ENCODE results near the gene CAVIN2. TPM values are rescaled to one million over a fixed set of nuclear protein-coding genes. Genes with fewer than 3 reads are reported as not detected.

The CAVIN2 gene
- total and polyA plus RNA-seq, 9 of the 15 experiments (the other 6 are each of a cell fraction or from before 2014, with no cell fraction given), result 20.6 to 92.4 (median 69.0) TPM

DNA sequence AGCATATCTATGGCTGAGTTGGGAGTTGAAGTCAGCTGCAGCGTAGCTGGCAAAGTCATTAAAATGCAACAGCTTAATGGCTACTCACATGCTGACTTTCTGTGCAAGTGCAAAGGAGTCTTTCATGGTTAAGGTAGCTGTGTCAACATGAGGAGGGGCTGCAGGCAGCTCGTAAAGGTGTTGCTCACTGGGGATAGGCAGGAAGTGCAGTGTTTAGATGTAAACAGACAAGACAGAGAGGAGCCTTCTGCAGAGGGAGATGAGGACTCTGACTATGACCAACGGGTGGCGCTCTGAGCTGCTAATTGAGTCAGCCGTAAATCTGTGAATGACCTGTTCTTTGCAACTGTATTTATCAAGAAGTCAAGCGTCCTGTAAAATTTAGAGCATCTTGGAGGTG lies 22.3 kb upstream of the CAVIN2 start (continued):
- TF ChIP-seq, protein P1, sequence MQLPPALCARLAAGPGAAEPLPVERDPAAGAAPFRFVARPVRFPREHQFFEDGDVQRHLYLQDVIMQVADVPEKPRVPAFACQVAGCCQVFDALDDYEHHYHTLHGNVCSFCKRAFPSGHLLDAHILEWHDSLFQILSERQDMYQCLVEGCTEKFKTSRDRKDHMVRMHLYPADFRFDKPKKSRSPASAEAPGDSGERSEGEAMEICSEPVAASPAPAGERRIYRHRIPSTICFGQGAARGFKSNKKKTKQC (CRISPR knock-in tag; IDR thresholded peaks at IDR 0.05), result no peak
- TF ChIP-seq, protein P2, sequence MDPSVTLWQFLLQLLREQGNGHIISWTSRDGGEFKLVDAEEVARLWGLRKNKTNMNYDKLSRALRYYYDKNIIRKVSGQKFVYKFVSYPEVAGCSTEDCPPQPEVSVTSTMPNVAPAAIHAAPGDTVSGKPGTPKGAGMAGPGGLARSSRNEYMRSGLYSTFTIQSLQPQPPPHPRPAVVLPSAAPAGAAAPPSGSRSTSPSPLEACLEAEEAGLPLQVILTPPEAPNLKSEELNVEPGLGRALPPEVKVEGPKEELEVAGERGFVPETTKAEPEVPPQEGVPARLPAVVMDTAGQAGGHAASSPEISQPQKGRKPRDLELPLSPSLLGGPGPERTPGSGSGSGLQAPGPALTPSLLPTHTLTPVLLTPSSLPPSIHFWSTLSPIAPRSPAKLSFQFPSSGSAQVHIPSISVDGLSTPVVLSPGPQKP (CRISPR knock-in tag; IDR thresholded peaks at IDR 0.05), result no peak
- TF ChIP-seq, protein P3, sequence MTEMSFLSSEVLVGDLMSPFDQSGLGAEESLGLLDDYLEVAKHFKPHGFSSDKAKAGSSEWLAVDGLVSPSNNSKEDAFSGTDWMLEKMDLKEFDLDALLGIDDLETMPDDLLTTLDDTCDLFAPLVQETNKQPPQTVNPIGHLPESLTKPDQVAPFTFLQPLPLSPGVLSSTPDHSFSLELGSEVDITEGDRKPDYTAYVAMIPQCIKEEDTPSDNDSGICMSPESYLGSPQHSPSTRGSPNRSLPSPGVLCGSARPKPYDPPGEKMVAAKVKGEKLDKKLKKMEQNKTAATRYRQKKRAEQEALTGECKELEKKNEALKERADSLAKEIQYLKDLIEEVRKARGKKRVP (CRISPR knock-in tag; IDR thresholded peaks at IDR 0.05), result no peak
- TF ChIP-seq TCF3 (CRISPR knock-in tag; IDR thresholded peaks at IDR 0.05) (no peak), FOXJ3 (CRISPR knock-in tag; IDR thresholded peaks at IDR 0.05) (no peak), POLR2H (tag; IDR thresholded peaks at IDR 0.05; ENCODE audit: low read depth) (no peak), SMC3 (conservative IDR thresholded peaks at IDR 0.05; ENCODE audit: insufficient read depth, low read depth, low read length) (0 out of 2 replicates have a peak, but pooled peaks have one; percentile 9), MXI1 (IDR thresholded peaks at IDR 0.05; ENCODE audit: low read depth, low read length) (no peak), CBX3 (IDR thresholded peaks at IDR 0.05; ENCODE audit: borderline replicate concordance in 1 of 2, low read length in 2 of 2) (0 out of 3 replicates have a peak, but pooled peaks of 1 of the 2 experiments have one; percentile 29), ARID1B (IDR thresholded peaks at IDR 0.05) (no peak), SPI1 (IDR thresholded peaks at IDR 0.05; ENCODE audit: borderline replicate concordance, low read depth, low read length) (peak; percentile 42; the same call in 1 of the 2 replicates), RAD21 (CRISPR knock-in tag; conservative IDR thresholded peaks at IDR 0.05 in 1 of 2, IDR thresholded peaks at IDR 0.05 in 1 of 2) (peak; percentile 80 to 84), HNRNPLL (IDR thresholded peaks at IDR 0.05; ENCODE audit: low read depth, low read length, poor library complexity, severe bottlenecking) (no peak)
- TF ChIP-seq, protein P4, sequence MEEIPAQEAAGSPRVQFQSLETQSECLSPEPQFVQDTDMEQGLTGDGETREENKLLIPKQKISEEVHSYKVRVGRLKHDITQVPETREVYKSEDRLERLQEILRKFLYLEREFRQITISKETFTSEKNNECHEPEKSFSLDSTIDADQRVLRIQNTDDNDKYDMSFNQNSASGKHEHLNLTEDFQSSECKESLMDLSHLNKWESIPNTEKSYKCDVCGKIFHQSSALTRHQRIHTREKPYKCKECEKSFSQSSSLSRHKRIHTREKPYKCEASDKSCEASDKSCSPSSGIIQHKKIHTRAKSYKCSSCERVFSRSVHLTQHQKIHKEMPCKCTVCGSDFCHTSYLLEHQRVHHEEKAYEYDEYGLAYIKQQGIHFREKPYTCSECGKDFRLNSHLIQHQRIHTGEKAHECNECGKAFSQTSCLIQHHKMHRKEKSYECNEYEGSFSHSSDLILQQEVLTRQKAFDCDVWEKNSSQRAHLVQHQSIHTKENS (CRISPR knock-in tag; IDR thresholded peaks at IDR 0.05), result no peak
- TF ChIP-seq, protein P5, sequence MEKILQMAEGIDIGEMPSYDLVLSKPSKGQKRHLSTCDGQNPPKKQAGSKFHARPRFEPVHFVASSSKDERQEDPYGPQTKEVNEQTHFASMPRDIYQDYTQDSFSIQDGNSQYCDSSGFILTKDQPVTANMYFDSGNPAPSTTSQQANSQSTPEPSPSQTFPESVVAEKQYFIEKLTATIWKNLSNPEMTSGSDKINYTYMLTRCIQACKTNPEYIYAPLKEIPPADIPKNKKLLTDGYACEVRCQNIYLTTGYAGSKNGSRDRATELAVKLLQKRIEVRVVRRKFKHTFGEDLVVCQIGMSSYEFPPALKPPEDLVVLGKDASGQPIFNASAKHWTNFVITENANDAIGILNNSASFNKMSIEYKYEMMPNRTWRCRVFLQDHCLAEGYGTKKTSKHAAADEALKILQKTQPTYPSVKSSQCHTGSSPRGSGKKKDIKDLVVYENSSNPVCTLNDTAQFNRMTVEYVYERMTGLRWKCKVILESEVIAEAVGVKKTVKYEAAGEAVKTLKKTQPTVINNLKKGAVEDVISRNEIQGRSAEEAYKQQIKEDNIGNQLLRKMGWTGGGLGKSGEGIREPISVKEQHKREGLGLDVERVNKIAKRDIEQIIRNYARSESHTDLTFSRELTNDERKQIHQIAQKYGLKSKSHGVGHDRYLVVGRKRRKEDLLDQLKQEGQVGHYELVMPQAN (IDR thresholded peaks at IDR 0.05; ENCODE audit: borderline replicate concordance), result no peak
- TF ChIP-seq, protein P6, sequence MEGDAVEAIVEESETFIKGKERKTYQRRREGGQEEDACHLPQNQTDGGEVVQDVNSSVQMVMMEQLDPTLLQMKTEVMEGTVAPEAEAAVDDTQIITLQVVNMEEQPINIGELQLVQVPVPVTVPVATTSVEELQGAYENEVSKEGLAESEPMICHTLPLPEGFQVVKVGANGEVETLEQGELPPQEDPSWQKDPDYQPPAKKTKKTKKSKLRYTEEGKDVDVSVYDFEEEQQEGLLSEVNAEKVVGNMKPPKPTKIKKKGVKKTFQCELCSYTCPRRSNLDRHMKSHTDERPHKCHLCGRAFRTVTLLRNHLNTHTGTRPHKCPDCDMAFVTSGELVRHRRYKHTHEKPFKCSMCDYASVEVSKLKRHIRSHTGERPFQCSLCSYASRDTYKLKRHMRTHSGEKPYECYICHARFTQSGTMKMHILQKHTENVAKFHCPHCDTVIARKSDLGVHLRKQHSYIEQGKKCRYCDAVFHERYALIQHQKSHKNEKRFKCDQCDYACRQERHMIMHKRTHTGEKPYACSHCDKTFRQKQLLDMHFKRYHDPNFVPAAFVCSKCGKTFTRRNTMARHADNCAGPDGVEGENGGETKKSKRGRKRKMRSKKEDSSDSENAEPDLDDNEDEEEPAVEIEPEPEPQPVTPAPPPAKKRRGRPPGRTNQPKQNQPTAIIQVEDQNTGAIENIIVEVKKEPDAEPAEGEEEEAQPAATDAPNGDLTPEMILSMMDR (IDR thresholded peaks at IDR 0.05 in 2 of 3, conservative IDR thresholded peaks at IDR 0.05 in 1 of 3; ENCODE audit: insufficient read depth in 2 of 3, low read depth in 1 of 3, low read length in 3 of 3), result peak; percentile 64 to 73 (median 69)
- TF ChIP-seq, protein P7, sequence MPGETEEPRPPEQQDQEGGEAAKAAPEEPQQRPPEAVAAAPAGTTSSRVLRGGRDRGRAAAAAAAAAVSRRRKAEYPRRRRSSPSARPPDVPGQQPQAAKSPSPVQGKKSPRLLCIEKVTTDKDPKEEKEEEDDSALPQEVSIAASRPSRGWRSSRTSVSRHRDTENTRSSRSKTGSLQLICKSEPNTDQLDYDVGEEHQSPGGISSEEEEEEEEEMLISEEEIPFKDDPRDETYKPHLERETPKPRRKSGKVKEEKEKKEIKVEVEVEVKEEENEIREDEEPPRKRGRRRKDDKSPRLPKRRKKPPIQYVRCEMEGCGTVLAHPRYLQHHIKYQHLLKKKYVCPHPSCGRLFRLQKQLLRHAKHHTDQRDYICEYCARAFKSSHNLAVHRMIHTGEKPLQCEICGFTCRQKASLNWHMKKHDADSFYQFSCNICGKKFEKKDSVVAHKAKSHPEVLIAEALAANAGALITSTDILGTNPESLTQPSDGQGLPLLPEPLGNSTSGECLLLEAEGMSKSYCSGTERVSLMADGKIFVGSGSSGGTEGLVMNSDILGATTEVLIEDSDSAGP (CRISPR knock-in tag; IDR thresholded peaks at IDR 0.05), result no peak

Measured in K562 (cell line).